ENCODE measurements around the gene DSC2.

DNA sequence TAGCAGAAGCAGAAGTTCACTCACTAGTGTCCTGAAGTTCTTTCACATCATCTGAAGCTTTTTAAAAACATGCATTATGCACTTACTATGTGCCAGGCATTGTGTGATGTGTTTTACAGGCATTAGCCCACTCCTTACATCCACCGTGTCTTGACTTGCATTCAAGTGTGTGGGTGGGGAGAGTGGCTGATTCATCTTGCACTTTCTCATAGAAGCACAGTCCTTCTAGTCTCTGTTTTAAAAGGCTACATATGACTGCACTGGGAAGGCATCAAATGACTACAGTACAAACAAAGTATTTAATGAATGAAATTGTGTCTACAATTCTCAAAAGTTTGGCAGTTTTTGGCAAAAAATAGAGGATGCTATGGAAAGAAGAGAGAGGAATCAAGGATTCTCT lies 38.1 kb downstream of the DSC2 start:
- TF ChIP-seq, protein P1, sequence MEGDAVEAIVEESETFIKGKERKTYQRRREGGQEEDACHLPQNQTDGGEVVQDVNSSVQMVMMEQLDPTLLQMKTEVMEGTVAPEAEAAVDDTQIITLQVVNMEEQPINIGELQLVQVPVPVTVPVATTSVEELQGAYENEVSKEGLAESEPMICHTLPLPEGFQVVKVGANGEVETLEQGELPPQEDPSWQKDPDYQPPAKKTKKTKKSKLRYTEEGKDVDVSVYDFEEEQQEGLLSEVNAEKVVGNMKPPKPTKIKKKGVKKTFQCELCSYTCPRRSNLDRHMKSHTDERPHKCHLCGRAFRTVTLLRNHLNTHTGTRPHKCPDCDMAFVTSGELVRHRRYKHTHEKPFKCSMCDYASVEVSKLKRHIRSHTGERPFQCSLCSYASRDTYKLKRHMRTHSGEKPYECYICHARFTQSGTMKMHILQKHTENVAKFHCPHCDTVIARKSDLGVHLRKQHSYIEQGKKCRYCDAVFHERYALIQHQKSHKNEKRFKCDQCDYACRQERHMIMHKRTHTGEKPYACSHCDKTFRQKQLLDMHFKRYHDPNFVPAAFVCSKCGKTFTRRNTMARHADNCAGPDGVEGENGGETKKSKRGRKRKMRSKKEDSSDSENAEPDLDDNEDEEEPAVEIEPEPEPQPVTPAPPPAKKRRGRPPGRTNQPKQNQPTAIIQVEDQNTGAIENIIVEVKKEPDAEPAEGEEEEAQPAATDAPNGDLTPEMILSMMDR (IDR thresholded peaks at IDR 0.05): no peak
- TF ChIP-seq NFIC (IDR thresholded peaks at IDR 0.05; ENCODE audit: borderline replicate concordance) (no peak), RFX5 (IDR thresholded peaks at IDR 0.05; ENCODE audit: low read length) (no peak), JUND (IDR thresholded peaks at IDR 0.05) (no peak), FOSL2 (IDR thresholded peaks at IDR 0.05; ENCODE audit: borderline replicate concordance, low read depth) (no peak), NRF1 (IDR thresholded peaks at IDR 0.05; ENCODE audit: low read depth, low read length) (no peak), TEAD4 (IDR thresholded peaks at IDR 0.05; ENCODE audit: borderline replicate concordance, insufficient read depth) (no peak), EP300 (IDR thresholded peaks at IDR 0.05; ENCODE audit: borderline replicate concordance in 1 of 2, low read depth in 1 of 2, low read length in 1 of 2) (no peak), RAD21 (IDR thresholded peaks at IDR 0.05; ENCODE audit: low read length) (no peak)
- TF ChIP-seq, protein P2, sequence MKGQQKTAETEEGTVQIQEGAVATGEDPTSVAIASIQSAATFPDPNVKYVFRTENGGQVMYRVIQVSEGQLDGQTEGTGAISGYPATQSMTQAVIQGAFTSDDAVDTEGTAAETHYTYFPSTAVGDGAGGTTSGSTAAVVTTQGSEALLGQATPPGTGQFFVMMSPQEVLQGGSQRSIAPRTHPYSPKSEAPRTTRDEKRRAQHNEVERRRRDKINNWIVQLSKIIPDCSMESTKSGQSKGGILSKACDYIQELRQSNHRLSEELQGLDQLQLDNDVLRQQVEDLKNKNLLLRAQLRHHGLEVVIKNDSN (IDR thresholded peaks at IDR 0.05; ENCODE audit: borderline replicate concordance, low read depth): no peak
- TF ChIP-seq, protein P3, sequence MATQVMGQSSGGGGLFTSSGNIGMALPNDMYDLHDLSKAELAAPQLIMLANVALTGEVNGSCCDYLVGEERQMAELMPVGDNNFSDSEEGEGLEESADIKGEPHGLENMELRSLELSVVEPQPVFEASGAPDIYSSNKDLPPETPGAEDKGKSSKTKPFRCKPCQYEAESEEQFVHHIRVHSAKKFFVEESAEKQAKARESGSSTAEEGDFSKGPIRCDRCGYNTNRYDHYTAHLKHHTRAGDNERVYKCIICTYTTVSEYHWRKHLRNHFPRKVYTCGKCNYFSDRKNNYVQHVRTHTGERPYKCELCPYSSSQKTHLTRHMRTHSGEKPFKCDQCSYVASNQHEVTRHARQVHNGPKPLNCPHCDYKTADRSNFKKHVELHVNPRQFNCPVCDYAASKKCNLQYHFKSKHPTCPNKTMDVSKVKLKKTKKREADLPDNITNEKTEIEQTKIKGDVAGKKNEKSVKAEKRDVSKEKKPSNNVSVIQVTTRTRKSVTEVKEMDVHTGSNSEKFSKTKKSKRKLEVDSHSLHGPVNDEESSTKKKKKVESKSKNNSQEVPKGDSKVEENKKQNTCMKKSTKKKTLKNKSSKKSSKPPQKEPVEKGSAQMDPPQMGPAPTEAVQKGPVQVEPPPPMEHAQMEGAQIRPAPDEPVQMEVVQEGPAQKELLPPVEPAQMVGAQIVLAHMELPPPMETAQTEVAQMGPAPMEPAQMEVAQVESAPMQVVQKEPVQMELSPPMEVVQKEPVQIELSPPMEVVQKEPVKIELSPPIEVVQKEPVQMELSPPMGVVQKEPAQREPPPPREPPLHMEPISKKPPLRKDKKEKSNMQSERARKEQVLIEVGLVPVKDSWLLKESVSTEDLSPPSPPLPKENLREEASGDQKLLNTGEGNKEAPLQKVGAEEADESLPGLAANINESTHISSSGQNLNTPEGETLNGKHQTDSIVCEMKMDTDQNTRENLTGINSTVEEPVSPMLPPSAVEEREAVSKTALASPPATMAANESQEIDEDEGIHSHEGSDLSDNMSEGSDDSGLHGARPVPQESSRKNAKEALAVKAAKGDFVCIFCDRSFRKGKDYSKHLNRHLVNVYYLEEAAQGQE (IDR thresholded peaks at IDR 0.05; ENCODE audit: low read depth, low read length): no peak

All from SK-N-SH (cell line).